ENCODE data around the gene ADAMTS17. TPM values are rescaled to one million over a fixed set of nuclear protein-coding genes. Genes with fewer than 3 reads are reported as not detected.

The ADAMTS17 gene
- total and polyA plus RNA-seq, 9 of the 15 experiments (the other 6 are each of a cell fraction or from before 2014, with no cell fraction given), result 0.01 to 0.14 (median 0.07) TPM; not detected in 6

GRCh38 chr15:100108846-100109245 lies 232.9 kb downstream of the ADAMTS17 start:
- no peak for DNase-seq (ENCODE audit: extremely low read depth in 1 of 4, low spot score in 3 of 4)
- intact Hi-C loops (cut with micrococcal nuclease) (no loop called here), in situ Hi-C loops (cut with MboI) (no loop called here)
- no peak overlapping the region for H3K4me3 ChIP-seq
- no peaks in the 10 kb centered on the region for H3K79me2 ChIP-seq (ENCODE audit: control insufficient read depth, insufficient read depth, low read length)
- no peaks in the 10 kb centered on the region for H3K9me3 ChIP-seq (replicated peaks; ENCODE audit: control insufficient read depth, insufficient read depth, low read depth, low read length)
- no peak overlapping the region for H3K4me2 ChIP-seq (ENCODE audit: insufficient read depth, low read length)
- WGBS (ENCODE audit: insufficient coverage, low coverage, missing lambda C conversion rate), result 2% methylated on average over 15 of the region's 15 CpGs
- BruUV-seq (replicated peaks), result no TSS peak
- 0 out of 2 replicates have a peak, but pooled peaks cover 3% of the 10 kb centered on the region for H4K20me1 ChIP-seq (replicated peaks; ENCODE audit: control insufficient read depth, insufficient read depth, low read length)
- peaks cover 4 to 63% of the 10 kb centered on the region in 2 experiments; a peak in 3 of 5 replicates for H3K27me3 ChIP-seq (ENCODE audit: control insufficient read depth in 2 of 2, insufficient read depth in 2 of 2, low read length in 2 of 2)
- no peak overlapping the region for H2AFZ ChIP-seq (ENCODE audit: low read depth, low read length)
- H3K4me1 ChIP-seq (replicated peaks in 1 of 2; ENCODE audit: control insufficient read depth in 2 of 2, insufficient read depth in 2 of 2, low read length in 2 of 2), result no peaks in the 10 kb centered on the region; a peak in 1 of 5 replicates
- ChIA-PET POLR2A (interaction anchor here (0.9 kb wide), 1 partner anchor 8 kb away, joined by 3 read pairs; no protein-coding TSS in a partner anchor), CTCF (ENCODE audit: low intra/inter-chr PET ratio) (no interaction called here)
- no peaks in the 10 kb centered on the region for H3K36me3 ChIP-seq (ENCODE audit: control insufficient read depth, insufficient read depth, low read length)
- H3K9ac ChIP-seq (ENCODE audit: insufficient read depth in 1 of 2, low read depth in 2 of 2, low read length in 2 of 2), result no peak overlapping the region
- H3K9me1 ChIP-seq (ENCODE audit: control insufficient read depth, insufficient read depth, low read length), result no peaks in the 10 kb centered on the region
- no peak for FAIRE-seq
- H3K27ac ChIP-seq (ENCODE audit: extremely low read depth, low read depth, low read length), result no peak overlapping the region
- ATAC-seq, result no peak
- TF ChIP-seq SAFB2 (IDR thresholded peaks at IDR 0.05; ENCODE audit: borderline replicate concordance, low read depth, low read length, severe bottlenecking) (no peak), RBM17 (IDR thresholded peaks at IDR 0.05; ENCODE audit: borderline replicate concordance, low read depth, low read length) (no peak), AFF1 (IDR thresholded peaks at IDR 0.05; ENCODE audit: low read depth in 1 of 2, partially characterized antibody in 2 of 2) (no peak), MYC (IDR thresholded peaks at IDR 0.05; ENCODE audit: low read depth, low read length) (no peak), MYC (CRISPR knock-in tag; IDR thresholded peaks at IDR 0.05; ENCODE audit: borderline replicate concordance, low read depth) (no peak), ZC3H8 (IDR thresholded peaks at IDR 0.05) (no peak), ZFX (CRISPR knock-in tag; IDR thresholded peaks at IDR 0.05) (no peak), U2AF1 (optimal IDR thresholded peaks at IDR 0.05; ENCODE audit: low read depth, low read length) (no peak), DNMT1 (IDR thresholded peaks at IDR 0.05) (no peak), RFX5 (IDR thresholded peaks at IDR 0.05; ENCODE audit: low read depth, low read length) (no peak), ZZZ3 (IDR thresholded peaks at IDR 0.05) (no peak), ZBTB7A (IDR thresholded peaks at IDR 0.05; ENCODE audit: borderline replicate concordance, control insufficient read depth, low read depth, low read length) (no peak), TFAM (CRISPR knock-in tag; conservative IDR thresholded peaks at IDR 0.05) (no peak), RNF219 (CRISPR knock-in tag; IDR thresholded peaks at IDR 0.05) (no peak), BMI1 (IDR thresholded peaks at IDR 0.05; ENCODE audit: low read length) (no peak), MECOM (CRISPR knock-in tag; IDR thresholded peaks at IDR 0.05) (no peak)
